Sigmoid colon (tissue), 4 donors: ENCODE data around the gene CAMTA1.

Source experiments
- EP300 ChIP-seq, 4 donors: sonication (generic); formaldehyde crosslinking; IDR thresholded peaks; one replicate each; pipeline ENCODE4 v1.6.1; 2017; ENCODE audit warnings: antibody characterized with exemption in 4 of 4
- POLR2A ChIP-seq, 2 donors: fragments of 450-650 bp; IDR thresholded peaks; one replicate each; pipeline ENCODE4 v1.6.1; 2016; ENCODE audit warnings: antibody characterized with exemption in 2 of 2, mild to moderate bottlenecking in 2 of 2, moderate library complexity in 2 of 2
- POLR2AphosphoS5 ChIP-seq, 4 donors: sonication (generic); formaldehyde crosslinking; IDR thresholded peaks; one replicate each; pipeline ENCODE4 v1.6.1; 2017; ENCODE audit warnings: antibody characterized with exemption in 4 of 4
- TF ChIP-seq, protein P1 (sequence below), 4 experiments: fragments of 450-650 bp in 3 of 4; fragments of 200-600 bp in 1 of 4; IDR thresholded peaks; one replicate each; pipeline ENCODE4 v1.5.1; 2016 to 2019; ENCODE audit warnings: antibody characterized with exemption in 4 of 4, mild to moderate bottlenecking in 3 of 4, moderate library complexity in 2 of 4

DNA sequence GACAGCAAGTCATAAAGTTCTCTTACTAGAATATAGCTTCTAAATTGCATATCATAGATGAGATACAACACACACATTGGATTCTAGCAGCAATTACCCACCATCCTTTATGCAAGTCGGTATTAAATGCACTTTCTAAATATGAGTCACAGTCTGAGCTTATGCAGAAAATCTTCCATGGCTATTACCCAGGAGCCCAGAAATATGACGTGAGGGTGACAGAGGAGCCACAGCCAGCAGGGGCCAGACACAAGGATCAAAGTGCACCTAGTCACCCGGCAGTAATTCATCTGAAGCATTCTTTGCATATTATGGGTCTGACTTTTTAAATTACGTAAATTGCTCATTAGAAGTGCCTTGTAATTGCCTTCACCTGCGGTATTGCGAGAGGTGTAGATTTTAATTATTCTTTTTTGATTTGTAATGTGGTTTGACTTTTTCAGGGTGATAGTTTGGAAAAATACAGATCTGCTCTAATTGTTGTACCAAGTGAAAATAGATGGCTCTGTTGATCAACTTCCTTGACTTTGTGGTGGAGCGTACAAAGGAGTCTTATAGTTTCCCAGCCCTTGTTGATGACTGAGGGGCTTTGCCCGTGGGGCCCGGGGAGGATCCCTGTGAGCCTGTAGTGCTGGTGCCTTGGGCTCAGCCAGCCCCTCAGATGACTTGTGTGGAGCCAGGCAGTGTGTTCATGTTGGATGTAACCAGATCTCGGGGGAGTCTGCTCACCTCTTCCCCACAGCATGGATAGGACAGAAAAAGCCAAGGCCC, 515.8 kb downstream of the CAMTA1 start:
- TF ChIP-seq, protein P1, sequence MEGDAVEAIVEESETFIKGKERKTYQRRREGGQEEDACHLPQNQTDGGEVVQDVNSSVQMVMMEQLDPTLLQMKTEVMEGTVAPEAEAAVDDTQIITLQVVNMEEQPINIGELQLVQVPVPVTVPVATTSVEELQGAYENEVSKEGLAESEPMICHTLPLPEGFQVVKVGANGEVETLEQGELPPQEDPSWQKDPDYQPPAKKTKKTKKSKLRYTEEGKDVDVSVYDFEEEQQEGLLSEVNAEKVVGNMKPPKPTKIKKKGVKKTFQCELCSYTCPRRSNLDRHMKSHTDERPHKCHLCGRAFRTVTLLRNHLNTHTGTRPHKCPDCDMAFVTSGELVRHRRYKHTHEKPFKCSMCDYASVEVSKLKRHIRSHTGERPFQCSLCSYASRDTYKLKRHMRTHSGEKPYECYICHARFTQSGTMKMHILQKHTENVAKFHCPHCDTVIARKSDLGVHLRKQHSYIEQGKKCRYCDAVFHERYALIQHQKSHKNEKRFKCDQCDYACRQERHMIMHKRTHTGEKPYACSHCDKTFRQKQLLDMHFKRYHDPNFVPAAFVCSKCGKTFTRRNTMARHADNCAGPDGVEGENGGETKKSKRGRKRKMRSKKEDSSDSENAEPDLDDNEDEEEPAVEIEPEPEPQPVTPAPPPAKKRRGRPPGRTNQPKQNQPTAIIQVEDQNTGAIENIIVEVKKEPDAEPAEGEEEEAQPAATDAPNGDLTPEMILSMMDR (IDR thresholded peaks at IDR 0.05), result no peak
- TF ChIP-seq POLR2A (IDR thresholded peaks at IDR 0.05) (no peak), POLR2AphosphoS5 (IDR thresholded peaks at IDR 0.05) (peak in 1 of 4 donors; percentile 9), EP300 (IDR thresholded peaks at IDR 0.05) (no peak)
